ENCODE measurements around the gene C6orf120.
A peak's percentile ranks its signal among the peaks of the same experiment; 100 is the strongest.

The C6orf120 gene

DNA sequence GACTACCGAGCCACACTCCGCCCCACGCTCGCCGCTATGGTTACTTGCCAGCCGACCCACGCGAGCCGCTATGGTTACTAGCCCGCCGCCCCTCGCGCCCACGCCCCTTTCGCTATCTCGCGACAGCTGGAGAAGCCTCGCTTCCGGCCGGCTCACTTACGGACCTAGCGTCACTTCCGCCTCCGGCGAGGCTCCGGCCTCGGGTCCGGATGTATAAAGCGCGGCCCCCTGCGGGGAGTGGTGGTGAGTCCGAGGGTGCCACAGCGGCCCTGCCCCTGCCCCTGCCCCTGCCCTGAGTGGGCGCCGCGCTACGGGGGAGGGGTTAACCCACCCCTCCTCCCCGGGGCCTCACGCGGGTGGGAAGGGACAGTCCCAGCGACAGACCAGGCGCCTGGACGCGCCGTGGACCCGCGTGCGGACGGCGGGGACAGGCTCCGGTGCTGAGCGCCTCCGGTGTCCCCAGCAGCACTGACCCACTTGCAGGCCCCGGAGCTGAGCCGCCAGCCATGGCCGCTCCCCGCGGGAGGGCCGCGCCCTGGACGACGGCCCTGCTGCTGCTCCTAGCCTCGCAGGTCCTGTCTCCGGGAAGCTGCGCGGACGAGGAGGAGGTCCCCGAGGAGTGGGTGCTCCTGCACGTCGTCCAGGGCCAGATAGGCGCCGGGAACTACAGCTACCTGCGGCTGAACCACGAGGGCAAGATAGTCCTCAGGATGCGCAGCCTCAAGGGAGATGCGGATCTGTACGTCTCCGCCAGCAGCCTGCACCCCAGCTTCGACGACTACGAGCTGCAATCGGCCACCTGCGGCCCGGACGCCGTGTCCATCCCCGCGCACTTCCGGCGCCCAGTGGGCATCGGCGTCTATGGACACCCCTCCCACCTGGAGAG is at the start of gene C6orf120, which contains the start of gene WDR27:
C6orf120 (plus strand) TSS at position 173 of the 886 bp plus-strand sequence; CDS start at position 507, 334 bp downstream.
WDR27 (minus strand) TSS at position 76 of the 886 bp plus-strand sequence. CDS start 13,024 bp downstream, outside the sequence.
- DNase-seq (ENCODE audit: low read depth): peak; percentile 99

DNA sequence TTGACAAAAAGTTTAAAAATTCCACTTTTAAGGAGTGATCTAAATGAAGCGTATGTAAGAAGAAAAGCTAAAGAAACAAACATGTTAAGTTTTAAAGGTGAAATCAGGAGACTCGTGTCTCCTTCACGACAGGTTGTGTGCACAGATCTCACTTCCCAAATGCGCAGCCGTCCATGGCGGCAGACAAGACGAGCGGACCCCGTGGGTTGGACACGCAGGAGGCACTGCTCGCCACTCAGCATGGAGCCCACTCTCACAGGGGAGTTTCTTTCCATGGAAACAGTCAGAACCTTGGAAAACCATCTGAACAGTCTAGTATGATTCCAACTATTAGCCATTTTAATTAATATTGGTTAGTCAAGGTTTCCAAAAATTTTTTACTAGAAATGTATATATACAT is 49.0 kb upstream of the C6orf120 start:
- DNase-seq (ENCODE audit: low read depth): no peak

DNA sequence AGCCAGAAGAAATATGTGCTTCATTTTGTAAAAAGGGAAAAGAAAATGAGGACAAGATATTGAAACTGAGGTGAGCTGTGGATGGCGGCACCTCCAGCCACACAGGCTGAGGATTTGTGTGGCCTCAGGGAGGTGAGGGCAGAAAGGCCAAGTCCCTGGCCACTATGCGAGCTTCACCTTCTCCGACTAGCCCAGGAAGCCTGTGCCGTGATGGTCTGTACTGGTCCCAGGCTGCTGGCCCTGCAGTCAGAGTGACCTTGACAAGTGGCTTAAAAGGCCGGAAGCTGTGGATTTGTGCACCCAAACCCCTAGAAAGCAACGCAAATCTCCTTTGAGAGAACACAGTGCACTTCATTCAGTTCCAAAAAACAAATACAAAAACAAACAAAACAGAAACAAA is 48.2 kb upstream of the C6orf120 start:
- no peak for DNase-seq (ENCODE audit: low read depth)

DNA sequence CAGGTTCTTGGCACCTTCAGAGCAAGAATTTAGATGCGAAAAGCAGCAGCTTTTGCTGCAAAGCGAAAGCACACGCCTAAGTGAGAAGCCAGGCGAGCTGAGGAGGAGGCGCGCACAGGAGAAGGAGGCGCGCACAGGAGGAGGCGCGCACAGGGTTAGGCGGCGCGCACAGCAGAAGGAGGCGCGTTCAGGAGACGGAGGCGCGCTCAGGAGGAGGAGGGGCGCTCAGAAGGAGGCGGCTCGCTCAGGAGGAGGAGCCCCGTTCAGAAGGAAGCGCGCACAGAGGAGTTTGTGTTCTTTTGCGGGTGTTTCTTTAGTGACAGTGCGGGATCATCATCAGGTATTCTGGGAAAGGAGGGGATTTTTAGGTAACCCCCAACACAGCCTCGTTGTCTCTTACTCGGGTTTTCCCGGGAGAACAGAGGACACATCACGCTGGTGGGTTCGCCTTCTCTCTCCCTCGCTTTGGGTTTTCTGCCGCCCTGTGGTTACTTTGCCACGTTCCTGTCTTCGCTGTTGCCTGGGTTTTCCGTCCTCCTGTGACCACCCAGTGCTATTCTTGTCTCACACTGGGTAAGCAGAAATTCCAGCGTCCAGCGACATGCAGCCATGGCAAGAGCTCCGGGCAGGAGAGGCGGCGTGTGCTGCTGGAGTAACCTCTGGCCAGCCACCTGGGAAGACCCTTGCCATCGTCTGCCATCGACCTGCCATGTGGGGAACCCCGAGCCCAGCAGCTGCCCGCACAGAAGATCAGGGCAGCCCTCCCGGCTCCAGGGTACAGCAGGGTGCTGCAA is 47.1 kb upstream of the C6orf120 start:
- peak; percentile 44 for DNase-seq (ENCODE audit: low read depth)

DNA sequence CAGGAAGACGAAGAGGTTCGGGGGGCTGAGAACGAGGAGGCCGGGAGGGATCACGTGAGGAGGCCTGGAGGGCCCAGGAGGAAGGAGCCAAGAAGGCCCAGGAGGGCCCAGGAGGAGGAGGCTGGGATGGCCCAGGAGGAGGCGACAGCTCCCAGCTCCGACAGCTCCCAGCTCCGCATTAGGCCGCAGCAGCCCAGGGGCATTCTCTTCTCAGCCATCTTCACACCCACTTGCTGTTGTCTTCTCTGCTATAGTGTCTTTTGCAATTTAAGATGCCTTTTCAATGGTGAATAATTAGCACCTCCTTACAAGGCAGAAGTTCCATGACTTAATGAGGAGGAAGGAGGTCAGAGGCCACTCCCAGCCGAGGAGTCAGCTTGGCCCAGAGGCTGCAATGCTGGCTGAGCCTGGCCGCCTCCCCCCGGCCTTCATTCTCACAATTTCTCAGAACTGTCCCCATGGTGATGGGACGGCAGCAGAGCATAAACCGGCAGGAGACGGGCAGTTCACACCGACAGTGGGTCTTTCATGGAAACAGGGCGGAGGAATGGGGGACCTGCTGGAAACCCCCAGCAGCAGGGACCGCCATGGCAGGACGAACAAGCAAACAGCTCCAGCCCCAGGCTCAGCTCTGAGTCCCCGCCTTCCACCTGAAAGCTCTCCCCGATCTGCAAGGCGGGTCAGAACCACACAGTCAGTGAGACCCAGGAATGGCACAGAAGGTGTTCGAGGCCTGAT is 45.2 kb upstream of the C6orf120 start:
- no peak for DNase-seq (ENCODE audit: low read depth)

DNA sequence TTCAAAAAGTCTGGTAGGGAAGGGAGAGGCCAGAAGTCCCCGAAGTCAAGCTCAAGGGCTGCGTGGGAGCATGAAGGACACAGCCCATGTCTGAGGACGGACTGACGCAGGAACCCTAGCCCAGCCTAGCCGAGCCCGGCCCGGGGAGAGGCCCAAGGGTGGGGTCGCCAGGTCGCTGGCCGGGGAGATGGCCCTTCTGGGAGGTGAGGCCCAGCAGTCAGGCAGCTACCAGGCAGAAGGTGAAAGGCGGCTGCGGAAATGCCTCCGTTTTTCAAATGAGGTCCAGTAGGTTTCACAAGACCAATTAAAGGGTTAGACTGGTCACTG is 44.7 kb upstream of the C6orf120 start:
- no peak for DNase-seq (ENCODE audit: low read depth)

DNA sequence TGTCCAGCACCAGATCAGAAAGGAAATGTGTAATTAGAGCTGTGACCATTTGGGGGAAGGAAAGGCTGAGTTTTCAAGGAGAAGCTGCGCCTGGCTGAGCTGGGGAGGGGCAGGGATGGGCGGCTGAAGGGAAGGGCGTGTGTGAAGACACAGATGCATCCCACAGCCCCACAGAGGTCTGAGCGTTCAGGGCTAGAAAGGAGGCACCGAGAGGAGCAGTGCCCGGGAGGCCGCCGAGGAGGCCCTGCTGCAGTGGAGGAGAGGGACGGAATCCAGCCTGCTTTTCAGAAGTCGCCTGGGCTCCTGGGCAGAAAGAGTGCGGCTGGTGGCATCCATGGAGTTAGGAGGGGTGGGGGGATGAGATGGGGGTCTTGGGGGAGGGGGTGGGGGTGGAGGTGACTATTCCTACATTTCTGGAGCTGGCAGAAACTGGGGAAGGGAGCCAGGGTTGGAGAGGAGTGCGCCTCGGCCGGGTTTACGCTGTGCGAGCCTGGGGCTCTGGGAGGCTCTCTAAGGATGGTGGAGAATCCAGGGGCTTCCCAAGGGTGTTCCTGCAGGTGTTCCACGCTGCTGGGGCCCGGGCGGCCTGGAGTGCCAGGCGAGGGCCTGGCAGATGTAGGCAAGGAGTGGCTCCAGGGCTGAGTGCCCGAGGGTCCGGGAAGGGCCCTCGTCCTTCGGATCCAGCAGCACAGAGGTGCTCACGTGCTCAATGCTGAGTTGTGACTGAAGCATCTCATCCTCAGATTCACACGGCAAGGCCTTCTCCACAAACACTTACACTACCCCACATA is 41.9 kb upstream of the C6orf120 start:
- DNase-seq (ENCODE audit: low read depth): no peak

DNA sequence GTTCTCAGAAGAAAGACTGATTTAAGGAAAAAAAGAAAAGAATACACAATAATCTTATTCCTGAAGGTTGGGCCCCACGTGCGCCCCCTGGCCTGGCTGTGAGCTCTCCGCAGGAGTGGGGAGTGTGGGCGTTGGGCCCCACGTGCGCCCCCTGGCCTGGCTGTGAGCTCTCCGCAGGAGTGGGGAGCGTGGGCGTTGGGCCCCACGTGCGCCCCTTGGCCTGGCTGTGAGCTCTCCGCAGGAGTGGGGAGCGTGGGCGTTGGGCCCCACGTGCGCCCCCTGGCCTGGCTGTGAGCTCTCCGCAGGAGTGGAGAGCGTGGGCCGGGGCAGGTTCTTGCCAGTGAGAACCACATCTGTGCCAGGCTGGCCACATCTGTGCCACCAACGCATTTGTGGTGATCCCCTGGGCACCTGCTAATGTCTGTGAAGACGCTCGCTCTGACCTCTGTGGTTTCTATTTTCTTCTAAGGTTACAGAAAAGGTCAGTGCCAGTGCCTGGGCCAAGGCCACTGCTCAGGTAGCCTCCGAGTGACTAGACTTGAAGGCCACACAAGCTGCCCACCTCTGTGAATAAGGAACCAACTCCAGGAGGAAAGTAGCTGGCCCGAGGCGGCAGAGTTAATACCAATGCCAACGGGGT is 41.1 kb upstream of the C6orf120 start:
- DNase-seq (ENCODE audit: low read depth): no peak

DNA sequence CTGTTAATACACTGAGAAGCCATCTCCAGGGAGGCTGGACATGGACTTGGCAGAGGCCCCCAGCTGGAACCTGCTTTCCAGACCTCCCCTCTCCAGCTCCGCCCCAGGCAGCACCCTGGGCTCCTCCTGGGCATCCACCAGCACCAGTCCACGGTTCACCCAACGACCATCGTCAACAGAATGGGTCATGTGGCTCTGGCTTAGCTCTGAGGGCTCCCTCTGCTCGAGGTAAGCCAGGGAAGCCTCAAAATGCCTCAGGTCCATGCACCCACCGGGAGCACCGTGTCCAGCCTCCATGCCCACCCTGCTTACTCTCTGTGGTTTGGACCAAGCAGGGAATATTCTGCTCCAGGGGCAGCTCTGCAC is 40.6 kb upstream of the C6orf120 start:
- DNase-seq (ENCODE audit: low read depth): no peak

DNA sequence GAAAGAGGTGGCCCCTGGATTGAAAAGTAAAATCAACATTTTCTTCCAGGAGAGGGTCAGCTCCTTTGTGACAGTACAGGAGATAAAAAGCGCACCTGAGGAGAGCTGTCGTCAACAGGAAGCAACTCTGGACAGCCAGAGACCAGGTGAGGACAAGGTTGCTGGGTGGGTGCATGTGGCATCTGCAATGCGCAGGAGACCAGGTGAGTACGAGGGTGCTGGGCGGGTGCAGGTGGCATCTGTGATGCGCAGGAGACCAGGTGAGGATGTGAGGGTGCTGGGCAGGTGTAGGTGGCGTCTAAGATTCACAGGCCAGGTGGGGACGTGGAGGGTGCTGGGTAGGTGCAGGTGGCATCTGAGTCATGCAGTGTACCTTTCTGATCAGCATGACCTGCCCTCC is 38.5 kb upstream of the C6orf120 start:
- DNase-seq (ENCODE audit: low read depth): no peak

DNA sequence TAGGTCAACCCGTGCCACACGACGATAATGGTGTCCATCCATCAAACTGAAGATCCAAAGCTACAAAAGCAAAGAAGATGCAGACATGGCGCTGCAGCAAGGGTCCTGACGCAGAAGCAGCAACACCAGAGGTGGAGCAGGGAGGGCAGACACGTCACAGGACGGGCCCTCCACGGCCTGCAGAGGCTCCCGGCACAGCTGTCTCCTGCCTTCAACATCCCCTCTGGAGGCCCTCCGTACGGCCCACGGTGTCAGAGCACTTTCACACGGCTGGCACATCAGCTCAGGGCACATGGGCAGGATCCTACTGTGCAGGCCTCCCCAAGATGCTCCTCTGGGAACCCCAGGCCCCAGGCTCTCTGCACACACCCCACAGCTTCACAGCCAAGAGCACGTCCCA is 37.7 kb upstream of the C6orf120 start:
- no peak for DNase-seq (ENCODE audit: low read depth)

DNA sequence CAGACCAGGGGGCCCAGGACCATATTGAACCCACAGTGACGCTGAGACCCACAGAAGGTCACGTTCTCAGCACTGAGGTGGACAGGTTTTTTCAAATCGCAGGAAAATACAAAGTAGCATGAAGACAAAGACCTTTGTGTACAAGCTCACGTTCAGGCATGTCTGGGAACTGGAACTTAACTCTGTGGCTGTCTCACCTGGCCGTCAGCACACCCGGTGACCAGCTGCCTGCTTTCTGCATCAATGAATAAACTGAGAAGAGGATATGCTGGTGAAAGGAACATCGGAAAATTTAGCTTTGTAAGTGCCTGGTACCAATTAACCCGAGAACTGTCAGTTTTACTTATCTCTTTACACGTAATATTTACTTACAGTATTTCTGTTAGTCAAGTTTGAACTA is 36.6 kb upstream of the C6orf120 start:
- DNase-seq (ENCODE audit: low read depth): no peak

DNA sequence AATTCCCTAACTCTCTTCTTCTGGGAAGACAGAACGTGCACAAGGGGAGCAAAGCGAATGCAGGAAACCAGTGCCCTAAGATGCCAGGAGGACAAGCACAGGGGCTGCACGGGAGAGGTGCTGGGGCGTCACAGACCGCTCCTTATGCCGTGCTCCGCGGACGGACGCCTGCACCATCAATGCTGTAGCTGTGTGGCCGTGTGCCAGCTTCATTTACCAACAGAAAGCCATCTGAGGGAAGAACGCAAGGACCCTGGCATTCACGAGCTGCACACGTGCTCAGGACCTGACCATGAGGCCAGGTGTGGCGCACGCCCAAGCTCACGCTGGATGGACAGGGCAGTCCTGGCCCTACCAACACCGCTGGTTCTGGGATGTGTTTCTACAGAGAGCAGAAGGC is 35.5 kb upstream of the C6orf120 start:
- no peak for DNase-seq (ENCODE audit: low read depth)

DNA sequence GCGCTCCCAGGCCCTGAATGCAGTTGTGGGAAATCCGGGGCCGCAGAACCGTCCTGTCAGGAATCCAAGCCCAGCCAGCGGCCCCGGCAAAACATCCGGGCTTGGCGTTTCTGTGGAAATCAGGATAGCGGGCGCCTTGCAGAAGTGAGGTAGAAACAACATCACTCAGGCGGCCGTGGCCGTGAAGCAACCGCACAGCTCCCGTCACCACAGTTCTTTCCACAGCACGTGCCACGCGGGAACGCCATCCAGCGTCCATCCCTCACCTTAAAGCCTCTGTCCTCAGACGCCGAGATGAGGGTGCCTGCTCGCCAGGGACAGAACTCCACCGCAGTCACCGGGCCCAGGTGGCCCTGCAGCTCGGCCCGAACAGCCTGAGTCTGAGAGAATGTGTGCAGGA is 34.2 kb upstream of the C6orf120 start:
- DNase-seq (ENCODE audit: low read depth): no peak

DNA sequence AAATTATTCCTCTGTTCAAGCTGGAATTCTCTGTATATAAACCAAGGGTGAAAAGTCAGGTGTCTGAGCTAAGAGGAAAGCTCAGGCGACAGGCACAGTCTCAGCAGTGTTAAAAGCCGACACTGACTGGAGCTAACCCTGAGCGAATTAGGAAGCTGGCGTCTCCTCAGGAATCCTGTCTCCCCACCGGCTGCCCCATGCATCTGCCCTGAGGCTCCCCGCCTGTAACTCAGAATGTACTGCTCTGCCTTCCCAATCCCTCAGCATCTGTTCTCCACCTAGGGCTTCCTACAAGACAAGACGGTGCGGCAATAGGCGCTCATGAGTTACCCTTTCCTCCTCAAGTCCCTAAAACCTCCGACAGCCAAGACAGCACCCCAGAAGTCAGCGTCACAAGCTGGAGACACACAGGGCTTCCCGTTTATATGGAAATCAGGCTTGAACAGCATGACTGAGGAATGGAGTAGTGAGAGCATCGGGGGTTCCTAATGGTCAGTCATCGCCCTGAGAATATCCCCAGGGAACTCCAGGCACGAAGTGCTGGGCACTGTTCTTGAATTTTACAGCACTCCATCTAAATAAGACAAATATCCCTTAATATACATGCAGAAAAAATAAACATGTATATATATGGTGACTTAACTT is 33.6 kb upstream of the C6orf120 start:
- no peak for DNase-seq (ENCODE audit: low read depth)

DNA sequence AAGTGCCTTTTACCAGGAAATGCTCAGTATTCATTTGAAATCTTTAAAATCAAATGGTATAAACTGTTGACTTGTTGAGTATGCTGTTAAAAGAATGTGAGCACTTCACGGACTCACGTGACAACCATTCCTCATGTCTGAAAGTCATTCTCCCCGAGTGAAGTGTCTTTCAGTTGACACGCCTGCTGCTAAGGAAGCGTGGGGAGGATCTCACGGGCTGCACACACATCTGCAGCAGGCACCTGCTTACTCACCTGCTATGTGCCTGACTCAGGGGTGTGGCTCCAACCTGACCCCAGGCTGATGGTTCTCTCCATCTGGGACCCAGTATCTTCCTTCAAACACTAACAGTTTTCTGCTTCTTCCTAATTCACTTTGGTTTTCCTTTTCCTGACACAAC is 32.8 kb upstream of the C6orf120 start:
- DNase-seq (ENCODE audit: low read depth): no peak

DNA sequence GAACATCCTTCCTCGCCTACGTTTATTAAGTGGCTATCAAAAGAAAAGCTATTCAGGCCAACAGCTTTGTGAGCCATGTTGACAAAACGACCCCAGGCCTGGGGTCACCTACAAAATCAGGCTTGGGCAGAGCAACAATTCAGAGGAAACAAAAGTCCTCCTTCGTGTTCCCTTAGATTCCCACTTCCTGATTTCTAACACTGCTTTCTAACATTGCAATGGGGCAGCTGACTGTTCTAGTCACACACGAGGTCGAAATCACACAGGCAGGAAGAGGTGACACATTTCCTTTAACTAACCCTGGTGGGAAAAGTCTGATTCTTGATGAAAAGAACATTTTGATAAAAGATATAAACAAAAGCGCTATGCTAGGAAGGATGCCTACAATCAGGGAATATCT is 32.0 kb upstream of the C6orf120 start:
- DNase-seq (ENCODE audit: low read depth): no peak

DNA sequence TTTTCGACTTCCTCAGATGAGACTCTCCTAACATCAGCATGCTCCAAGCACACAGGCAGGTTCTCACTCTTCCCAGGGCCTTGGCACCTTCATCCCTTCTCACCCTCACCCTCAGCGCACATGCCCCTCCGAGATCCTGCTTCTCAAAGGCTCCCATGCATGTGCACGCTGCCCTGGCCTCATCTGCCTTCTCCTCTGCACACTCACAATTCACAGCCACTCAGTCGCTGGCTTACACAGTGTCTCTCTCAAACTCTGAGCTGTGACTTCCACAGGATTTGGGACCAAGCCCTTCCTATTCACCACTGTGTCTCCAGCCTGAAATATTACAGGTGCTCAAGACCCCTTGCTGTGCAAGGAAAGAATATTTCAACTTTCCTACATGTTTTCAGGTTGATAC is 30.4 kb upstream of the C6orf120 start:
- DNase-seq (ENCODE audit: low read depth): no peak

DNA sequence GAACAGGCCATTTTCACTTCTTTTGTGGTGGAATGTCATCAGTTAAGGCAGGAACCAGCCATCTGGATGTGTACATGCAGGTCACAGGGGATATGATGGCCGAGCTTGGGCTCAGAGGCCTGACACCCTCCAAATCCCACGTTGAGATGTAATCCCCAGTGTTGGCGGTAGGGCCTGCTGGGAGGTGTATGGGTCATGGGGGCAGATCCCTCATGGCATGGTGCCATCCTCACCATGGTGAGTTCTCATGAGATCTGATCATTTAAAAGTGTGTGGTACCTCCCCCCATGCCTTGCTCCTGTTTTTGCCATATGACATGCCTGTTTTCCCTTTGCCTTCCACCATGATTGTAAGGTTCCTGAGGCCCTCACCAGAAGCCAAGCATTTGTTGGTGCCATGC is 26.9 kb upstream of the C6orf120 start:
- no peak for DNase-seq (ENCODE audit: low read depth)

DNA sequence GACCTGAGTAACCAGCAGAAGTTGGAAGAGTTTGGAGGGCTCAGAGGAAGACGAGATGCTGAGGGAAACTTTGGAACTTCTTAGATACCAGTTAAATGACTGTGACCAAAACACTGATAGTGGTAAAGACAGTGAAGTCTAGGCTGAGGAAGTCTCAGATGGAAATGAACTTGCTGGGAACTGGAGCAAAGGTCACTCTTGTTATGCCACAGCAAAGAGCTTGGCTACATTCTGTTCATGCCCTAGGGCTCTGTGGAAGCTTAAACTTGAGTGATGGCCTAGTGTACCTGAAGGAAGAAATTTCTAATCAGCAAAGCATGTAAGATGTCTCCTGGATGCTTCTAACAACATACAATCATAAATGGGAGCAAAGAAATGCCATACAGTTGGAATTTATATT is 24.8 kb upstream of the C6orf120 start:
- DNase-seq (ENCODE audit: low read depth): no peak

DNA sequence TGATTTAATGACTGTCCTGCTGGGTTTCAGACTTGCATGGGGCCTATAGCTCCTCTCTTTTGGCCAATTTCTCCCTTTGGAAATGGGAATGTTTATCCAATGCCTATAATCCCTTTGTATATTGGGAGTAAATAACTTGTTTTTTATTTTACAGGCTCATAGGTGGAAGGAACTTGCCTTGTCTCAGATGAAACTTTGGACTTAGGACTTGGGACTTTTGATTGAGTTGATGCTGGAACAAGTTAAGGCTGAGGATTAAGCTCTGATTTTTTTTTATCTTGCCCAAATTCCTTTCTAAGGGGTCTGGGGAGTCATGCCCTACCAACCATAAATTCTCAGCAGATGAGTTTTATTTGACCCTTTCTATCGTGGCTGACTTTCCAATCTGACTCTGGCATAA is 23.6 kb upstream of the C6orf120 start:
- no peak for DNase-seq (ENCODE audit: low read depth)
